ENCODE measurements around the gene BCCIP.

- no peak for TF ChIP-seq POLR2A (IDR thresholded peaks at IDR 0.05; ENCODE audit: low read depth)
- no peak for TF ChIP-seq CTCF (IDR thresholded peaks at IDR 0.05)
- TF ChIP-seq POLR2AphosphoS5 (IDR thresholded peaks at IDR 0.05), result no peak
- TF ChIP-seq EP300 (IDR thresholded peaks at IDR 0.05), result no peak
Observed at GRCh38 chr10:125795128-125795527, 28.2 kb upstream of the BCCIP start.

All from esophagus muscularis mucosa (tissue), 4 donors.